GM18505 (cell line): Measurements from ENCODE around the gene TRANK1.
"Not testable (repeated sequence)": the region's sequence is repeated elsewhere in the genome, so short reads cannot be mapped to it uniquely, and the experiment has no call there.

Source experiments
- ATAC-seq: cut with Tn5 transposase; IDR thresholded peaks from one replicate; pipeline ENCODE4 v1.9.1; 2021; ENCODE audit not compliant: unreplicated experiment
- POLR2A ChIP-seq: IDR thresholded peaks from 4 replicates; pipeline ENCODE4 v1.6.1; 2011; ENCODE audit warnings: borderline replicate concordance; ENCODE audit not compliant: insufficient read depth, insufficient read length; ENCODE audit errors: extremely low read depth

Gene TRANK1

DNA sequence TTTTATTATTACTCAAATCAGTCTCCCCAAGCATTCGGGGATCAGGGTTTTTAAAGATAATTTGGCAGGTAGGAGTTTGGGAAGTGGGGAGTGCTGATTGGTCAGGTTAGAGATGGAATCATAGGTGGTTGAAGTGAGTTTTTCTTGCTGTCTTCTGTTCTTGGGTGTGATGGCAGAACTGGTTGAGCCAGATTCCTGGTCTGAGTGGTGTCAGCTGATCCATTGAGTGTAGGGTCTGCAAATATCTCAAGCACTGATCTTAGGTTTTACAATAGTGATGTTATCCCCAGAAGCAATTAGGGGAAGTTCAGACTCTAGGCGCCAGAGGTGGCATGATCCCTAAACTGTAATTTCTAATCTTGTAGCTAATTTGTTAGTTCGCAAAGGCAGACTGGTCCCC lies 20.6 kb upstream of the TRANK1 start:
- no peak for ATAC-seq
- TF ChIP-seq POLR2A = no peak

DNA sequence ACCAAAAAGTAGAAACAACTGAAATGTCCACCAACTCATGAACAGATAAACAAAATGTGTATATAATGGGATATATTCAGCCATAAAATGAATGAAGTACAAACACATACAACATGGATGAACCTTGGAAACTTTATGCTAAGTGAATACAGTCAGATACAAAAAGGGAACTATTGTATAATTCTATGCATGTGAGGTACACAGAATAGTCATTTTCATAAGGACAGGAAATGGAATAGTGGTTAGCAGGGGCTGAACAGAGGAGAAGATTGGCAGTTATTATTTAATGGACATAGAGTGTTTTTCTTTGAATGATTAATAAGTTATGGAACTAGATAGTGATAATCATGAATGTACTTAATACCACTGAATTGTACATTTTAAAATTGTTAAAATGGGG lies 20.0 kb upstream of the TRANK1 start:
- ATAC-seq = no peak
- TF ChIP-seq POLR2A = no peak

GRCh38 chr3:36964331-36964730 lies 19.5 kb upstream of the TRANK1 start:
- ATAC-seq = no peak
- TF ChIP-seq POLR2A = no peak

DNA sequence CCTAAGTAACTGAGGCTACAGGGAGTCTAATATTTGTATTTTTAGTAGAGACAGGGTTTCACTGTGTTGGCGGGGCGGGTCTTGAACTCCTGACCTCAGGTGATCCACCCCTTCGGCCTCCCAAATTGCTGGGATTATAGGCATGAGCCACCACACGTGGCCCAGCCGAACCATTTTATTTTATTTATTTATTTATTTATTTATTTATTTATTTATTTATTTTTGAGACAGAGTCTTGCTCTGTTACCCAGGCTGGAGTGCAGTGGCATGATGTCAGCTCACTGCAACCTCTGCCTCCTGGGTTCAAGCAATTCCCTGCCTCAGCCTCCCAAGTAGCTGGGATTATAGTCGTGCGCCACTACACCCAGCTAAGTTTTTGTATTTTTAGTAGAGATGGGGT lies 18.2 kb upstream of the TRANK1 start:
- not testable (repeated sequence) for ATAC-seq

DNA sequence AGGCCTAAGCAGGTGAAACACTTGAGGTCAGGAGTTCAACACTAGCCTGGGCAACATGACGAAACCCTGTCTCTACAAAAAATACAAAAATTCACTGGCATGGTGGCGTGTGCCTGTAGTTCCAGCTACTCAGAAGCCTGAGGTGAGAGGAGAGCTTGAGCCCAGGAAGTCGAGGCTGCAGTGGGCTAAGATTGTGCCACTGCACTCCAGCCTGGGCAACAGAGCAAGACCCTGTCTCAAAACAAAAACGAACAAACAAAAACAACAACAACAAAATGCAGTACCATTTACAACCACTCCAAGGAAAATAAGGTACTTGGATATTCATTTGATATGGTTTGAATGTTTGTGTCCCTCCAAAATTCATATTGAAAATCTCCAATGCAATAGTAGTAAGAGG lies 15.6 kb upstream of the TRANK1 start:
- no peak for TF ChIP-seq POLR2A
- no peak for ATAC-seq

DNA sequence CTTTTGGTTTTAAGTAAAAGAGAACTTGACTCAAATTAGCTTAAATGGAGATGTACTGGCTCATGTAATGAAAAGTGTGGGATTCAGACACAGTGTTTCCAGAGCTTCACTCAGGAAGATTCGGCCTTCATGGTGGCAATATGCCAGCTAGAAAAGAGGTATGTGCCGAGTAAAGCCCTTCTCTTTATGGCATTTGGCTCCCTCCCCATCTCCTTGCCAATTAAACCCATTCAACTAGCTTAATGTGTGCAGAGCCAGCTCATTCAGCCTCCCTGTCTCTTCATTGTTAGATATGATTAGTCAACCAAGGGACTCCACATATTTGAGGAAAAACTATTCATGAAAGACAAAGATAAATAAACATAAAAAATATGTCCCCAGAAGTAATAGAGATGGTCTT lies 15.0 kb upstream of the TRANK1 start:
- TF ChIP-seq POLR2A = no peak
- no peak for ATAC-seq

- TF ChIP-seq POLR2A = no peak
- ATAC-seq = no peak
Observed at GRCh38 chr3:36957862-36958686, 13.2 kb upstream of the TRANK1 start.

GRCh38 chr3:36957063-36957462 lies 12.2 kb upstream of the TRANK1 start:
- no peak for TF ChIP-seq POLR2A
- ATAC-seq = no peak

GRCh38 chr3:36956155-36956554 lies 11.3 kb upstream of the TRANK1 start:
- ATAC-seq = no peak
- TF ChIP-seq POLR2A = no peak

- TF ChIP-seq POLR2A = no peak
- no peak for ATAC-seq
Observed at GRCh38 chr3:36954452-36955134, 9.7 kb upstream of the TRANK1 start.

DNA sequence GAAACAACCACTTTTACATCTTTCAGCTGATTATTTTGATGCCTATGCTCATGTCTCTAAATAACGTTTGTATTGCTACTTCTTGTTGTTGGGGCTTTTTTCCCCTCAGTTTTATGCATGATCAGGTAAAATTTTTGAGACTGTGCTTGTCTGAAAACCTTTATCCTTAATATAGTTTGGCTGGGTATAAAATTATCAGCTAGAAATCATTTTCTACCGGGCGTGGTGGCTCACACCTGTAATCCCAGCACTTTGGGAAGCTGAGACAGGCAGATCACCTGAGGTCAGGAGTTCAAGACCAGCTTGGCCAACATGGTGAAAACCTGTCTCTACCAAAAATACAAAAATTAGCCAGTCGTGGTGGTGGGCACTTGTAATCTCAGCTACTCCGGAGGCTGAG lies 3.0 kb upstream of the TRANK1 start:
- ATAC-seq = not testable (repeated sequence)

GRCh38 chr3:36945333-36945980 lies 603 bp upstream of the TRANK1 start:
- no peak for ATAC-seq
- no peak for TF ChIP-seq POLR2A

DNA sequence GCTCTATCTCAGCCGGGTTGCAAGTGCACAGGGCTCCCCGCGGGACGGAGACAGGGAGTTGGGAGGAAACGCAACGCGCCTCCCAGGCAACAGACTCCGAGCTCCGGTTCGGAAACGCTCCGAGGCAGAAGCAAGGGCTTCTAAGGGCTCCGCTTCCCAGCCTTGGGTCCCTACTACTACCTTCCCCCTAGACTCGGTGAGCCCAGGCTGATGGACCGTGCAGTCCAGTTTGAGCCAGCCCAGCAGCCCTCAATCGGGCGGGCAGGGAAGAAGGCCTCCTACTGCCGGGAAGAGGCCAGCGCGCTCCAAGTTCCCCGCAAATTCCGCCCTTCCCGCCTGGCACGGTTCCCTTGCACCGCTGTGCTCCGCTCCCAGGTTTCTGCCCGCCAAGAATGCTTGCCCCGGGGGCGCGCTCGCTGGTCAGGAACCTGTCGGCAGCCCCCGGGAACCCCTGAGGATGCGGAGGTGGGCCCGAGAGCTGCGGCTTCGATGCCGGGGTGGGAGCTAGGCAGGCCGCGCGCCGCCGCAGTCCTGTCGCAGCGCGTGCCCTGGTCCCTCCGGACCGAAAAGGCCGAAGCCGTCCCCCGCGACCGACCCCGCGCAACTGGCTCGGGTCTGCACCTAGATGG lies 728 bp downstream of the TRANK1 start:
- no peak for TF ChIP-seq POLR2A

DNA sequence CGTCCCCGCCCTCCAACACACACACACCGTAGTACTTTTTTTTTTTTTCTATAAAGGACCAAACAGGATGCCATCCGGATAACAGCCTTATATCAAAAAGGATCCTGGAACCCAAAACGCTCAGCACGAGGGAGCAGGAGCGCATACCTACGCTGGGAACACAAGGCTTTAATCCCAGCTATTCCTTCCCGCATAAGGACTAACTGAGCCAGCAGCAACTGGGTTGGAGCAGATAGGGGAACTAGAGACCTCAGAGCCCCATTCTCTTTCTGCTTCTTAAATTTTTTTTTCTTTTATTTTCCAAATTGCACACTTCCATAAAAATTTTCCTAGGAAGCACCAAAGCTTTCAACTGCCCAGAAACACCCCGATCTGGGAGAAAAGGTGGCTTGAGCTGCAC lies 1.3 kb downstream of the TRANK1 start:
- no peak for ATAC-seq
- TF ChIP-seq POLR2A = no peak

More for the DNA sequence above, 728 bp downstream of the TRANK1 start:
- ATAC-seq = peak; percentile 56
